Posterior vena cava (tissue), 2 donors: ENCODE data around the gene NPY4R. TPM values are rescaled to one million over a fixed set of nuclear protein-coding genes. Genes with fewer than 3 reads are reported as not detected.
"Not testable (repeated sequence)": the region's sequence is repeated elsewhere in the genome, so short reads cannot be mapped to it uniquely, and the experiment has no call there.

Source experiments
- DNase-seq: peaks from one replicate; pipeline ENCODE4 v3.0.0-alpha.2; 2020; ENCODE audit warnings: low spot score
- intact Hi-C, 2 donors: fragments of 100-400 bp; cut with DNase I; formaldehyde crosslinking; loops; one replicate each; pipeline versions ENCODE4 v1.14.1 to v1.14.2; 2022 to 2023
- total RNA-seq, 2 donors: library from RNA; stranded (reverse); fragmentation: NEBNext Ultra II Directional; extraction: Animal tissue kit (Norgen Biotek cat#: 25700); gene quantifications; one replicate each; pipeline ENCODE4 v1.2.1, GENCODE V29; 2021
- donor health status: DM: yes; HTN: yes; CAD: no.
- donor health status: DM: yes; HTN: yes; CAD: no.

Gene NPY4R
- total RNA-seq, 2 donors from 2014 or later, result not detected

GRCh38 chr10:46462276-46462675, 3.5 kb downstream of the NPY4R start:
- intact Hi-C loops, result not testable (repeated sequence)

GRCh38 chr10:46459579-46459978, 6.2 kb downstream of the NPY4R start:
- DNase-seq, result not testable (repeated sequence)

More at GRCh38 chr10:46462276-46462675, 3.5 kb downstream of the NPY4R start:
- DNase-seq, result peak; percentile 59

GRCh38 chr10:46457071-46457470, 8.7 kb downstream of the NPY4R start:
- DNase-seq, intact Hi-C loops: not testable (repeated sequence)

More at GRCh38 chr10:46459579-46459978, 6.2 kb downstream of the NPY4R start:
- intact Hi-C loops, result not testable (repeated sequence)

- intact Hi-C loops, DNase-seq: not testable (repeated sequence)
These were observed 9.8 kb downstream of the NPY4R start for GRCh38 chr10:46455992-46456391.

- intact Hi-C loops, result not testable (repeated sequence)
- peak; percentile 66 for DNase-seq
These were observed 14.4 kb downstream of the NPY4R start for GRCh38 chr10:46451365-46451764.

GRCh38 chr10:46450829-46451228, 14.9 kb downstream of the NPY4R start:
- peak; percentile 70 for DNase-seq
- intact Hi-C loops, result not testable (repeated sequence)

GRCh38 chr10:46447439-46447838, 18.3 kb downstream of the NPY4R start:
- DNase-seq, intact Hi-C loops: not testable (repeated sequence)

- intact Hi-C loops, DNase-seq: not testable (repeated sequence)
These were observed 20.2 kb downstream of the NPY4R start for GRCh38 chr10:46445389-46446122.

- DNase-seq, intact Hi-C loops: not testable (repeated sequence)
These were observed 22.3 kb downstream of the NPY4R start for GRCh38 chr10:46443422-46443821.

GRCh38 chr10:46442706-46443275, 23.0 kb downstream of the NPY4R start:
- DNase-seq, intact Hi-C loops: not testable (repeated sequence)

- DNase-seq, intact Hi-C loops: not testable (repeated sequence)
These were observed 23.9 kb downstream of the NPY4R start for GRCh38 chr10:46441837-46442278.

GRCh38 chr10:46440942-46441341, 24.8 kb downstream of the NPY4R start:
- intact Hi-C loops, result not testable (repeated sequence)
- peak; percentile 20 for DNase-seq

- DNase-seq, intact Hi-C loops: not testable (repeated sequence)
These were observed 42.2 kb downstream of the NPY4R start for GRCh38 chr10:46423550-46423949.

- intact Hi-C loops, DNase-seq: not testable (repeated sequence)
These were observed 46.0 kb downstream of the NPY4R start for GRCh38 chr10:46419570-46420379.

GRCh38 chr10:46418283-46418682, 47.5 kb downstream of the NPY4R start:
- DNase-seq, intact Hi-C loops: not testable (repeated sequence)

- intact Hi-C loops, DNase-seq: not testable (repeated sequence)
These were observed 50.5 kb downstream of the NPY4R start for GRCh38 chr10:46415291-46415690.

- intact Hi-C loops, DNase-seq: not testable (repeated sequence)
These were observed 53.1 kb downstream of the NPY4R start for GRCh38 chr10:46412665-46413064.

- DNase-seq, intact Hi-C loops: not testable (repeated sequence)
These were observed 54.6 kb downstream of the NPY4R start for GRCh38 chr10:46411123-46411522.
